ENCODE results near the gene ZNF451. TPM values are rescaled to one million over a fixed set of nuclear protein-coding genes. Genes with fewer than 3 reads are reported as not detected.

ZNF451 gene
- total and polyA plus RNA-seq, 2 donors (not counting 3 experiments of a cell fraction or from before 2014, with no cell fraction given) = 9.9 to 64.4 TPM

- Histone ChIP-seq H3K36me3 (ENCODE audit: control insufficient read depth in 2 of 2, extremely low read depth in 1 of 2, insufficient read depth in 2 of 2, low read length in 2 of 2) (peaks cover 5% of the 10 kb centered on the region in 2 experiments), H2AFZ (ENCODE audit: low read depth, low read length) (no peak overlapping the region), H4K20me1 (replicated peaks; ENCODE audit: control insufficient read depth, extremely low read depth, insufficient read depth, low read length) (peaks cover 14% of the 10 kb centered on the region), H3K9ac (replicated peaks; ENCODE audit: extremely low read depth, insufficient read depth, low read length) (no peak overlapping the region), H3K27ac (ENCODE audit: insufficient read depth, low read depth, low read length) (no peak overlapping the region), H3K4me1 (ENCODE audit: control insufficient read depth, extremely low read depth, insufficient read depth, low read length) (peaks cover 25% of the 10 kb centered on the region), H3K27me3 (ENCODE audit: control insufficient read depth in 2 of 2, insufficient read depth in 2 of 2, low read length in 2 of 2) (no peaks in the 10 kb centered on the region), H3K4me2 (ENCODE audit: insufficient read depth, low read length) (no peak overlapping the region), H3K9me1 (replicated peaks; ENCODE audit: control insufficient read depth, extremely low read depth, insufficient read depth, low read length) (no peaks in the 10 kb centered on the region), H3K79me2 (ENCODE audit: control insufficient read depth, insufficient read depth, low read length) (peaks cover 68% of the 10 kb centered on the region), H3K4me3 (replicated peaks in 1 of 3; ENCODE audit: insufficient read depth in 1 of 3, low read depth in 1 of 3, low read length in 3 of 3) (no peak overlapping the region), H3K9me3 (replicated peaks; ENCODE audit: control insufficient read depth, insufficient read depth, low read length) (no peaks in the 10 kb centered on the region)
- dilution Hi-C loops (cut with MboI; ENCODE audit: extremely low pct_ligation_motif_present, low sequenced_read_pairs) = no loop called here
- BruUV-seq (replicated peaks) = no TSS peak
- DNase-seq (ENCODE audit: low read depth, low spot score) (no peak), FAIRE-seq (no peak)
- intact Hi-C loops (cut with micrococcal nuclease) = loop anchor here (5.0 kb wide), 1 partner anchor 223 kb away; the partner anchor contains the start of gene PRIM2
- TF ChIP-seq GATA2 (IDR thresholded peaks at IDR 0.05; ENCODE audit: insufficient read depth, insufficient read length, low read depth, low read length) (no peak), CTCF (IDR thresholded peaks at IDR 0.05; ENCODE audit: extremely low read depth in 1 of 2, insufficient read depth in 1 of 2, low read depth in 1 of 2, low read length in 2 of 2) (no peak), EZH2 (IDR thresholded peaks at IDR 0.05; ENCODE audit: borderline replicate concordance, low read depth, low read length, severe bottlenecking) (no peak), POLR2AphosphoS5 (IDR thresholded peaks at IDR 0.05; ENCODE audit: insufficient read depth, low read depth, low read length) (no peak), MAX (IDR thresholded peaks at IDR 0.05; ENCODE audit: insufficient read depth, insufficient read length) (no peak), JUN (IDR thresholded peaks at IDR 0.05; ENCODE audit: borderline replicate concordance, insufficient read depth, insufficient read length, low read depth) (no peak), MYC (IDR thresholded peaks at IDR 0.05; ENCODE audit: low read depth, low read length) (no peak)
- ChIA-PET CTCF (interaction anchor here (1.3 to 2.0 kb wide), 2 partner anchors 38 to 190 kb away, joined by 4 to 7 read pairs; no protein-coding TSS in a partner anchor), POLR2A (no interaction called here)
Observed at GRCh38 chr6:57094689-57095088, 4.7 kb downstream of the ZNF451 start.
